ENCODE measurements around the gene GRIK3. TPM values are rescaled to one million over a fixed set of nuclear protein-coding genes. Genes with fewer than 3 reads are reported as not detected.

Gene GRIK3
- total RNA-seq, 1 donor = under 0.01 TPM

GRCh38 chr1:36784147-36784859 is 250.0 kb downstream of the GRIK3 start:
- H3K4me3 ChIP-seq (ENCODE audit: low read length) = no peak overlapping the region
- H3K4me1 ChIP-seq (ENCODE audit: insufficient read depth, low read length) = no peaks in the 10 kb centered on the region
- H3K27me3 ChIP-seq (ENCODE audit: insufficient read depth, low read length) = no peaks in the 10 kb centered on the region
- H3K9me3 ChIP-seq (ENCODE audit: low read depth, low read length) = no peaks in the 10 kb centered on the region

DNA sequence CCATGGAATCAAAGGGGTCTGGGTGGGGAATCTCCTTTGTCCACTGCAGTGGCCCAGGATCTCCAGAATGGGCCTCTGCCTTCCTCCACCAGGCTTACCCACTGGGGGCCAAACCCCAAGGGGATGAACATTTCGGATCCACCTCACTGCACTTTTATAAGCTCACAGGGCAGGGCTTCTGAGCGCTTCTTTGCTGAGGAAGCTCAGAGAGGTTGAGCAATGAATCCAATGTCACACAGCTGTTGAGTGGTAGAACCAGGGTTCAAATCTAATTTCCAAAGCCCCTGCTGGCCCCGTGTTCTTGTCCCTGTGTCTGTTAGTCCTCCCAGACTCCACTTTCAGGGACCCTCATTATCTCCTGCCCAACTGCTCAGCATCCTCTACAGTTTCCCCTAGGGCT is 250.8 kb downstream of the GRIK3 start:
- no peaks in the 10 kb centered on the region for H3K4me1 ChIP-seq (ENCODE audit: insufficient read depth, low read length)
- H3K4me3 ChIP-seq (ENCODE audit: low read length) = no peak overlapping the region

DNA sequence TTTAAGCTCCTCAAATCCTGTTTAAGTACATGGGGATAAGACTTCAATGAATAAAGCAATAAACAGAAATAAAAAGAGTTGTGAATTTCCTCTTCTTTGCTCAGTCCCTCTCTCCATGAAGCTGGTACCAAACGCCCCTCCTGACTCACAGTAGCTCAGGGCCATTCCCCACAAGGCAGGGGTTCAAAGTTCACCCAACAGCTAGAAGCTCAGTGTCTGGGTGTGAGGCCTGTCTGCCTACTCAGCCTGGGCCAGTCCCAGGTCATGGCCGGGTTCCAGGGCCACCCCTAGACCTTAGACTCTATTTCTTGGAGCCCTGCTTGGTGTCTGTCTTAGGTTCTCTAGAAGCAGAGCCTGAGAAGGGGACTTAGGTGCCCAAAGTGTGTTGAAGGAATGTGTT is 251.5 kb downstream of the GRIK3 start:
- no peaks in the 10 kb centered on the region for H3K4me1 ChIP-seq (ENCODE audit: insufficient read depth, low read length)
- no peaks in the 10 kb centered on the region for H3K27me3 ChIP-seq (ENCODE audit: insufficient read depth, low read length)
- H3K4me3 ChIP-seq (ENCODE audit: low read length) = no peak overlapping the region
- no peaks in the 10 kb centered on the region for H3K9me3 ChIP-seq (ENCODE audit: low read depth, low read length)

More for the DNA sequence above, 250.8 kb downstream of the GRIK3 start:
- Histone ChIP-seq H3K27me3 (ENCODE audit: insufficient read depth, low read length) (no peaks in the 10 kb centered on the region), H3K9me3 (ENCODE audit: low read depth, low read length) (no peaks in the 10 kb centered on the region)

DNA sequence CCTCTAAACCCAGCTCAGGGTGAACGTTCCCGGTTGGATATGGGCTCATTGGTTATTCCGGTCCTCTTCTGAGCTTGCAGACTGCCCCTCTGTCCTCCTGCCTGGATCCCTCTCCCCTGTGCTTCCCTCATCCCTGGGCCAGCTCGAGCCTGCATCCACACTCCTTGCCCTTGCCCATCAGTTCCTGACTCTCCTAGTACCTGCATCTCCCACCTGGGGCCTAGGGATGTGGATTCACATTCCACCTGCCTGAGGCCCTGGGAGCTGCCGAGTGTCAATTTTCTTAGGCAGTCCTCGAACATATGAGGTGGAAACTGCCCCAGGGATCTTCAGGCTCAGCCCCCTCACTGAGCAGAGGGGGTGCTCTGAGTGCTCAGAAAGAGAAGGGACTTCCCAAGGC is 252.2 kb downstream of the GRIK3 start:
- Histone ChIP-seq H3K27me3 (ENCODE audit: insufficient read depth, low read length) (no peaks in the 10 kb centered on the region), H3K9me3 (ENCODE audit: low read depth, low read length) (no peaks in the 10 kb centered on the region), H3K4me3 (ENCODE audit: low read length) (no peak overlapping the region), H3K4me1 (ENCODE audit: insufficient read depth, low read length) (no peaks in the 10 kb centered on the region)

DNA sequence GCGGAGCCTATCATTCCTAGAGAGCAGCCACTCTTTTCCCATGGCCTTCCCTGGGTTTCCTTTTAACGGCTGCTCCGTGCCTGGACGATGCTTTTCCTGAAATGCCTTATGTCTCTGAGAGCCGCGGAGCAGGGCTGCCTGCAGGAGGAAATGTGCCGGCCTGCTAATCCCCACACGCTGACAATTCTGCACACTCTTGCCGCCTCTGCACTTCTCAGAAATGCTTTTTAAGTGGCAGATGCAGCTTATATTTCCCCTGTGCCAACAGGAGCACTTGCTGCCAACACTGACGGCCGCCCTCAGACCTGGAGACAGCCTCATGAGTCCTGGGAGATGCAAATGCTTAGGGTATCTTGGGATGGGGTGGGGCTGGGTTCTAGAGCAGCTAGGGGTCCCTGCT is 253.2 kb downstream of the GRIK3 start:
- no peaks in the 10 kb centered on the region for H3K4me1 ChIP-seq (ENCODE audit: insufficient read depth, low read length)
- H3K27me3 ChIP-seq (ENCODE audit: insufficient read depth, low read length) = no peaks in the 10 kb centered on the region
- H3K4me3 ChIP-seq (ENCODE audit: low read length) = no peak overlapping the region
- H3K9me3 ChIP-seq (ENCODE audit: low read depth, low read length) = no peaks in the 10 kb centered on the region

DNA sequence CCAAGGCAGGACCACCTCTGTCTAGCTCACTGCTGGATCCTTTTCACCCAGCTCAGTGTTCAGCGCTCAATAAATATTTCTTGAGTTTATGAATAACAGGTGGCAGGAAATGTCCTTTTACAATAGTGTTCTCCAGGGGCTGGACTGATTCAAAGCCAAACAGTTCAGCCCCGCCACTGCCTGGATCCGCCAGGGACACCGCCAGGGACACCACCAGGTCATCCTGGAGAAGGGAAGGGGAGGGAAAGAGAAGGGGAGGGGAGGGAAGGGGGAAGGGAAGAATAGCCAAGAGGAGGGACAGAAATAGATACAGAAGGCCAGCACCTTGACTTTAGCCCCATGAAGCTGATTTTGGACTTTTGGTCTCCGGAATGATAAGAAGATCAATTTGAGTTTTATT is 255.6 kb downstream of the GRIK3 start:
- no peaks in the 10 kb centered on the region for H3K4me1 ChIP-seq (ENCODE audit: insufficient read depth, low read length)
- no peak overlapping the region for H3K4me3 ChIP-seq (ENCODE audit: low read length)
- H3K9me3 ChIP-seq (ENCODE audit: low read depth, low read length) = no peaks in the 10 kb centered on the region
- H3K27me3 ChIP-seq (ENCODE audit: insufficient read depth, low read length) = no peaks in the 10 kb centered on the region

- Histone ChIP-seq H3K4me3 (ENCODE audit: low read length) (no peak overlapping the region), H3K27me3 (ENCODE audit: insufficient read depth, low read length) (no peaks in the 10 kb centered on the region), H3K4me1 (ENCODE audit: insufficient read depth, low read length) (no peaks in the 10 kb centered on the region), H3K9me3 (ENCODE audit: low read depth, low read length) (no peaks in the 10 kb centered on the region)
Measured at GRCh38 chr1:36776948-36777831, 257.1 kb downstream of the GRIK3 start.

- Histone ChIP-seq H3K4me1 (ENCODE audit: insufficient read depth, low read length) (no peaks in the 10 kb centered on the region), H3K4me3 (ENCODE audit: low read length) (no peak overlapping the region), H3K27me3 (ENCODE audit: insufficient read depth, low read length) (peaks cover 1% of the 10 kb centered on the region), H3K9me3 (ENCODE audit: low read depth, low read length) (no peaks in the 10 kb centered on the region)
Measured at GRCh38 chr1:36776256-36776655, 258.1 kb downstream of the GRIK3 start.

GRCh38 chr1:36775716-36776115 is 258.6 kb downstream of the GRIK3 start:
- Histone ChIP-seq H3K4me1 (ENCODE audit: insufficient read depth, low read length) (no peaks in the 10 kb centered on the region), H3K9me3 (ENCODE audit: low read depth, low read length) (no peaks in the 10 kb centered on the region), H3K4me3 (ENCODE audit: low read length) (no peak overlapping the region), H3K27me3 (ENCODE audit: insufficient read depth, low read length) (peaks cover 3% of the 10 kb centered on the region)

- Histone ChIP-seq H3K4me3 (ENCODE audit: low read length) (no peak overlapping the region), H3K4me1 (ENCODE audit: insufficient read depth, low read length) (no peaks in the 10 kb centered on the region), H3K27me3 (ENCODE audit: insufficient read depth, low read length) (peaks cover 10% of the 10 kb centered on the region), H3K9me3 (ENCODE audit: low read depth, low read length) (no peaks in the 10 kb centered on the region)
Measured at GRCh38 chr1:36773827-36774541, 260.3 kb downstream of the GRIK3 start.

DNA sequence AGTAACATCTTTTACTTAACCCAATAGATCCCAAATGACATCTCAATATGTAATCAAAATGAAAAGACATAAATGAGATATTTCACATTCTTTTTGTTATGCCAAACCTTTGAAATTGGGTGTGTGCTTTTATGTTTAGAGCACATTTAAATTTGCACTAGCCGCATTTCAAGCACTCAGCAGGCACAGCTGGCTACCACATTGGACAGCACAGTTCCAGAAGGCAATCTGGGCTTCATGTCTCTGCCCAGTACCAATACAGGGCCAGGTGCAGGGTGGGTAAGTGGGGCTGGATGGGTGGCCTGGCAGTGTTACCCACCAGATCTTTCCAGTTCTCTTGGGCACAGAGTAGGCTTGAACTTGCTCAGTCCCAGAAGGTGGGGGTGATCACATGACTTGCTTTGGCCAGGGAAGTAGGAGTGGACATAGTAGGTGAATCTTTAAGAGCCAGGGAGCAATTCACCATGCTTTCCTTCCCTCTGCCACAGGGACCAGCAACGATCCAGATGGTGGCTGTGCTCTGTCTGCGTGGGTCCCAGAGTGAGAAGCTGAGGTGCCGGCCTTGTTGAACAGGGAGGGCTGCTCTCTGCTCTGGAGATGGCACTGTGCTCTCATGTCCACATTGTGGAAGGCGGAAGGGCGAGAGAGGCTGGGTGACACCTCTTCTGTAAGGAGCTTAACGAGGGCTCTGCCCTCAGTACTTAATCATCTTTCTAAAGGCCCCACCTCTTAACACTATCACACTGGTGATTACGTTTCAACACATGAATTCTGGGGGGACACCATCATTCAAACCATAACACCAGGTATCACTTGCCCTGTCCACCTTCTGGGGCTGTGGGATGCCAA is 261.4 kb downstream of the GRIK3 start:
- peaks cover 10% of the 10 kb centered on the region for H3K27me3 ChIP-seq (ENCODE audit: insufficient read depth, low read length)
- H3K9me3 ChIP-seq (ENCODE audit: low read depth, low read length) = no peaks in the 10 kb centered on the region
- H3K4me1 ChIP-seq (ENCODE audit: insufficient read depth, low read length) = no peaks in the 10 kb centered on the region
- no peak overlapping the region for H3K4me3 ChIP-seq (ENCODE audit: low read length)

DNA sequence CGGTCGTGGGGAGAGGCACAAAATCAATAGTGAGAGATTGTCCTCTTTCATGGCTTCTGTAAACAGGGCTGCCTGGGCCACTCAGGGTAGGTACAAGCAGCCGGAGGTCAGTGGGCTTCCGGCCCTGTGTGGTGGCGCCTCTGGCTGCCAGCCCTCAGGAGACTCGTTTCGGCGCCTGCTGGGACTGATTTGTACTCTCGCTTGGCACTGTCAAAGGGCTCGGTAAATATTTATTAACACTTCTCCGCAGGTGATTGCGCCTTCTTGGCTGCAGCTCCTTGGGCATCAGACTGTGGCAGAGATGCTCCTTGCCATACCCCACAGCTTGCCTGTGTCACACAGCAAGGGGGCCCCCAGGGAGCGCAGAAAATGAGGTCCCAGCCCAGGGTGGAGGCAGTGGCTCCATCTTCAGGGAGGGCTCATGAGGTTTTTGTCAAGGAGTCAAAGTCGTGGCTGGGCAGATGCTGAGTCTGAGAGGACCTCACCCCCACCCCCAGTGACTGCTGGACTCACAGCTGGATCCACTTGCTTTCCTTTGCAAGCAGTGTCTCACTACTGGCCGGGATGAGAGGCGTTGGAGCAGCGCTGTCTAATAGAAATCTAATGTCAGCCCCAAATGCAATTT is 262.5 kb downstream of the GRIK3 start:
- Histone ChIP-seq H3K27me3 (ENCODE audit: insufficient read depth, low read length) (peaks cover 10% of the 10 kb centered on the region), H3K4me3 (ENCODE audit: low read length) (no peak overlapping the region), H3K4me1 (ENCODE audit: insufficient read depth, low read length) (no peaks in the 10 kb centered on the region), H3K9me3 (ENCODE audit: low read depth, low read length) (no peaks in the 10 kb centered on the region)

GRCh38 chr1:36771240-36771639 is 263.1 kb downstream of the GRIK3 start:
- Histone ChIP-seq H3K4me1 (ENCODE audit: insufficient read depth, low read length) (no peaks in the 10 kb centered on the region), H3K4me3 (ENCODE audit: low read length) (no peak overlapping the region), H3K9me3 (ENCODE audit: low read depth, low read length) (no peaks in the 10 kb centered on the region), H3K27me3 (ENCODE audit: insufficient read depth, low read length) (peaks cover 10% of the 10 kb centered on the region)
